ENCODE results near the gene CDH7. TPM values are rescaled to one million over a fixed set of nuclear protein-coding genes. Genes with fewer than 3 reads are reported as not detected.

Gene CDH7
- total RNA-seq, 2 experiments from 2014 or later = not detected

DNA sequence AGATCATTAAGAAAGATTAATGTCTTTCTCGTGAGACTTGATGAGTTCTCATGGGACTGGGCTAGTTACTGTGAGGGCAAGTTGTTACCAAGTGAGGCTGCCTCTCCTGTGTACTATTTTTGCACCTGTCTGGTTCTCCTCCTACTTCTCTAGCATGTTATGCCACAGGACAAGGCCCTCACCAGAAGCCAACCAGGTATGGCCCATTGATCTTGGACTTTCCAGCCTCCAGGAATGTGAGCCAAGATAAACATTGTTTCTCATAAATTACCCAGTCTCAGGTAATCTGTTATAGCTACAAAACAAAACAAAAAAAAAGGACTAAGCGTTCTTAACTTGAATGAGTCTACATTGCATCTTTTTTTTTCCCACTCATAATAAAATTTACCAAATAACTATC lies 184.1 kb downstream of the CDH7 start:
- Histone ChIP-seq H3K4me1 (ENCODE audit: insufficient read depth, low read length) (no peaks in the 10 kb centered on the region), H3K4me3 (ENCODE audit: low read length) (no peak overlapping the region), H3K27ac (ENCODE audit: low read depth in 1 of 2, low read length in 2 of 2) (no peak overlapping the region), H3K36me3 (ENCODE audit: insufficient read depth, low read length) (no peaks in the 10 kb centered on the region), H3K9me3 (ENCODE audit: control insufficient read depth in 1 of 2, insufficient read depth in 1 of 2, low read length in 2 of 2) (peaks cover 0 to 9% of the 10 kb centered on the region in 2 experiments), H3K27me3 (ENCODE audit: control insufficient read depth in 1 of 2, insufficient read depth in 2 of 2, low read length in 2 of 2) (no peaks in the 10 kb centered on the region)
- intact Hi-C loops (cut with DNase I, micrococcal nuclease) = no loop called here
- ChIA-PET POLR2A (no interaction called here), CTCF (no interaction called here)
- Mint-ChIP-seq H3K27ac (no peak overlapping the region), H3K36me3 (ENCODE audit: low read depth) (no peaks in the 10 kb centered on the region), H3K4me3 (no peak overlapping the region), H3K9me3 (peaks cover 10% of the 10 kb centered on the region), H3K4me1 (ENCODE audit: low read depth) (no peaks in the 10 kb centered on the region), H3K27me3 (no peaks in the 10 kb centered on the region)
- ATAC-seq (ENCODE audit: poor library complexity) (no peak), DNase-seq (no peak)
- TF ChIP-seq, protein P1, sequence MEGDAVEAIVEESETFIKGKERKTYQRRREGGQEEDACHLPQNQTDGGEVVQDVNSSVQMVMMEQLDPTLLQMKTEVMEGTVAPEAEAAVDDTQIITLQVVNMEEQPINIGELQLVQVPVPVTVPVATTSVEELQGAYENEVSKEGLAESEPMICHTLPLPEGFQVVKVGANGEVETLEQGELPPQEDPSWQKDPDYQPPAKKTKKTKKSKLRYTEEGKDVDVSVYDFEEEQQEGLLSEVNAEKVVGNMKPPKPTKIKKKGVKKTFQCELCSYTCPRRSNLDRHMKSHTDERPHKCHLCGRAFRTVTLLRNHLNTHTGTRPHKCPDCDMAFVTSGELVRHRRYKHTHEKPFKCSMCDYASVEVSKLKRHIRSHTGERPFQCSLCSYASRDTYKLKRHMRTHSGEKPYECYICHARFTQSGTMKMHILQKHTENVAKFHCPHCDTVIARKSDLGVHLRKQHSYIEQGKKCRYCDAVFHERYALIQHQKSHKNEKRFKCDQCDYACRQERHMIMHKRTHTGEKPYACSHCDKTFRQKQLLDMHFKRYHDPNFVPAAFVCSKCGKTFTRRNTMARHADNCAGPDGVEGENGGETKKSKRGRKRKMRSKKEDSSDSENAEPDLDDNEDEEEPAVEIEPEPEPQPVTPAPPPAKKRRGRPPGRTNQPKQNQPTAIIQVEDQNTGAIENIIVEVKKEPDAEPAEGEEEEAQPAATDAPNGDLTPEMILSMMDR (IDR thresholded peaks at IDR 0.05) = no peak

DNA sequence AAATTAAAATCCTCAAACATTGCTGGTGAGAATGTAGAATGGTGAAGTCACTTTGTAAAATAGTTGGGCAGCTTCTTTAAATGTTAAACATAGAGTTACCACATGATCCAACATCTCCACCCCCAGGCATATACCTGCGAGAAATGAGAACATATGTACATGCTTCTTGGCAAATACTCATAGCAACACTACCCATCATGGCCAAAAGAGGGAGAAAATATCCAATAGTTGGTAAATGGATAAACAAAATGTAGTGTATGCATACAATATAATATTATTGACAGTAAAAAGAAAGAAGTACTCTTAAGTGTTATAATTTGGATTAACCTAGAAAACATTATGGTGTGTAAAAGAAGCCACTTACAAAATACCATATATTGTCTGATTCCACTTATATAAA lies 185.9 kb downstream of the CDH7 start:
- no peaks in the 10 kb centered on the region for H3K4me1 ChIP-seq (ENCODE audit: insufficient read depth, low read length)
- Mint-ChIP-seq H3K9me3 (peaks cover 12% of the 10 kb centered on the region), H3K4me1 (ENCODE audit: low read depth) (no peaks in the 10 kb centered on the region), H3K4me3 (no peak overlapping the region), H3K36me3 (ENCODE audit: low read depth) (no peaks in the 10 kb centered on the region), H3K27ac (no peak overlapping the region), H3K27me3 (no peaks in the 10 kb centered on the region)
- DNase-seq (no peak), ATAC-seq (ENCODE audit: poor library complexity) (no peak)
- ChIA-PET POLR2A (no interaction called here), CTCF (no interaction called here)
- no peak overlapping the region for H3K27ac ChIP-seq (ENCODE audit: low read depth in 1 of 2, low read length in 2 of 2)
- H3K36me3 ChIP-seq (ENCODE audit: insufficient read depth, low read length) = no peaks in the 10 kb centered on the region
- H3K4me3 ChIP-seq (ENCODE audit: low read length) = no peak overlapping the region
- peaks cover 0 to 4% of the 10 kb centered on the region in 2 experiments for H3K9me3 ChIP-seq (ENCODE audit: control insufficient read depth in 1 of 2, insufficient read depth in 1 of 2, low read length in 2 of 2)
- TF ChIP-seq, protein P1 (IDR thresholded peaks at IDR 0.05) = no peak
- H3K27me3 ChIP-seq (ENCODE audit: control insufficient read depth in 1 of 2, insufficient read depth in 2 of 2, low read length in 2 of 2) = no peaks in the 10 kb centered on the region
- intact Hi-C loops (cut with DNase I, micrococcal nuclease) = no loop called here

DNA sequence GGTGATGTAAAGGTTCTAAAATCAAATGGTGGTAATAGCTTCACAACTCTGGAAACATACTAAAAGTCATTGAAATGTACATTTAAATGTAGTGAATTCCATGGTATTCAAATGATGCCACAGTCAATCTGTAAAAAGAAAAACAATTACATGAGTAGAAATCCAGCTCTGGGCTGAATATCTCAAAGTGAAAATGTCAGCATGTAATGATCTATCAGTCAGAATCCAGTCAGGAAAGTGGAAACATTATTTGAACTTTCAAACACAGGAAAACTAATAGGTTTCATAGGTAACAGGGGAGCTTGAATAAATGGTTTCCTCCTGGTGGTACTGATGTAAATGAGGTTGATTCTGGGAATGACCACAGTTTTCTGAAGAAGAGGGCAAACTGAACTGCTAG lies 186.4 kb downstream of the CDH7 start:
- Mint-ChIP-seq H3K4me1 (ENCODE audit: low read depth) (no peaks in the 10 kb centered on the region), H3K27me3 (no peaks in the 10 kb centered on the region), H3K36me3 (ENCODE audit: low read depth) (no peaks in the 10 kb centered on the region), H3K27ac (no peak overlapping the region), H3K9me3 (peaks cover 12% of the 10 kb centered on the region), H3K4me3 (no peak overlapping the region)
- Histone ChIP-seq H3K27ac (ENCODE audit: low read depth in 1 of 2, low read length in 2 of 2) (no peak overlapping the region), H3K36me3 (ENCODE audit: insufficient read depth, low read length) (no peaks in the 10 kb centered on the region), H3K27me3 (ENCODE audit: control insufficient read depth in 1 of 2, insufficient read depth in 2 of 2, low read length in 2 of 2) (no peaks in the 10 kb centered on the region), H3K4me3 (ENCODE audit: low read length) (no peak overlapping the region), H3K9me3 (ENCODE audit: control insufficient read depth in 1 of 2, insufficient read depth in 1 of 2, low read length in 2 of 2) (peaks cover 0 to 4% of the 10 kb centered on the region in 2 experiments), H3K4me1 (ENCODE audit: insufficient read depth, low read length) (no peaks in the 10 kb centered on the region)
- no peak for ATAC-seq (ENCODE audit: poor library complexity)
- no peak for DNase-seq
- TF ChIP-seq, protein P1 (IDR thresholded peaks at IDR 0.05) = no peak
- POLR2A ChIA-PET = no interaction called here
- CTCF ChIA-PET = no interaction called here
- intact Hi-C loops (cut with DNase I, micrococcal nuclease) = no loop called here
